Left hindlimb (tissue), 1 donor: ENCODE measurements around the gene TALDO1.
"Not testable (repeated sequence)": the region's sequence is repeated elsewhere in the genome, so short reads cannot be mapped to it uniquely, and the experiment has no call there.

ENCODE experiments used
- DNase-seq: peaks from one replicate; pipeline ENCODE4 v3.0.0-alpha.2; 2018

TALDO1 gene

GRCh38 chr11:737899-738298, 9.4 kb upstream of the TALDO1 start:
- DNase-seq: not testable (repeated sequence)

- DNase-seq: no peak
These were observed 5.1 kb upstream of the TALDO1 start for GRCh38 chr11:742156-742546.

GRCh38 chr11:742571-743201, 4.6 kb upstream of the TALDO1 start:
- DNase-seq: no peak

- DNase-seq: no peak
These were observed 1.8 kb upstream of the TALDO1 start for GRCh38 chr11:745428-745827.

GRCh38 chr11:746289-747157, 741 bp upstream of the TALDO1 start:
- DNase-seq: no peak

GRCh38 chr11:748007-748359, 719 bp downstream of the TALDO1 start:
- DNase-seq: no peak

- DNase-seq: no peak
These were observed 2.5 kb downstream of the TALDO1 start for GRCh38 chr11:749731-750130.

GRCh38 chr11:760236-760635, 13.0 kb downstream of the TALDO1 start:
- DNase-seq: no peak

- DNase-seq: no peak
These were observed 14.4 kb downstream of the TALDO1 start for GRCh38 chr11:761526-762108.

- DNase-seq: no peak
These were observed 15.3 kb downstream of the TALDO1 start for GRCh38 chr11:762421-763072.

- no peak for DNase-seq
These were observed 15.8 kb downstream of the TALDO1 start for GRCh38 chr11:763073-763463.

- DNase-seq: no peak
These were observed 16.5 kb downstream of the TALDO1 start for GRCh38 chr11:763549-764321.

- DNase-seq: no peak
These were observed 17.2 kb downstream of the TALDO1 start for GRCh38 chr11:764322-765024.

- DNase-seq: no peak
These were observed 17.9 kb downstream of the TALDO1 start for GRCh38 chr11:765025-765801.

- DNase-seq: no peak
These were observed 18.5 kb downstream of the TALDO1 start for GRCh38 chr11:765802-766091.

- DNase-seq: no peak
These were observed 19.1 kb downstream of the TALDO1 start for GRCh38 chr11:766106-766935.

GRCh38 chr11:766936-767210, 19.6 kb downstream of the TALDO1 start:
- DNase-seq: no peak

- no peak for DNase-seq
These were observed 20.0 kb downstream of the TALDO1 start for GRCh38 chr11:767238-767637.

- DNase-seq: no peak
These were observed 22.8 kb downstream of the TALDO1 start for GRCh38 chr11:769887-770641.
